NCI-H1436 (cell line): ENCODE measurements around the gene ASIC5.
"Not testable (repeated sequence)": the region's sequence is repeated elsewhere in the genome, so short reads cannot be mapped to it uniquely, and the experiment has no call there.

Experiments used
- DNase-seq: peaks from one replicate; lab custom pipeline; 2025; lab: John Stamatoyannopoulos, UW

The ASIC5 gene

GRCh38 chr4:155799794-155800123 lies 66.3 kb downstream of the ASIC5 start:
- DNase-seq: no peak

GRCh38 chr4:155799116-155799793 lies 66.8 kb downstream of the ASIC5 start:
- no peak for DNase-seq

DNA sequence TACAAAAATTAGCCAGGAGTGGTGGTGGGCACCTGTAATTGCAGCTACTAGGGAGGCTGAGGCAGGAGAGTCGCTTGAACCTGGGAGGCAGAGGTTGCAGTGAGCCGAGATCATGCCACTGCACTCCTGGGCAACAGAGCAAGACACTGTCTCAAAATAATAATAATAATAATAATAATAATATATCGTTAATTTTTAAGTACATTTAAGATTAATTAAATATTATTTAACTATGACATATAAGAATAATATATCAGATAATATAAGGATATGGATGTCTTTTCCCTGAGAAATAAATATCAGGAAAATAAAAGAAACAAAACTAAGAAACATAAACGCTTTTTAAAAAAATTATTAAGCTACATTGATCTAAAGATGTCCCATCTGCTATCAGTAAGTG lies 68.5 kb downstream of the ASIC5 start:
- DNase-seq: not testable (repeated sequence)

- no peak for DNase-seq
These were observed 70.1 kb downstream of the ASIC5 start for GRCh38 chr4:155795991-155796390.

- DNase-seq: no peak
These were observed 71.4 kb downstream of the ASIC5 start for GRCh38 chr4:155794589-155795236.

DNA sequence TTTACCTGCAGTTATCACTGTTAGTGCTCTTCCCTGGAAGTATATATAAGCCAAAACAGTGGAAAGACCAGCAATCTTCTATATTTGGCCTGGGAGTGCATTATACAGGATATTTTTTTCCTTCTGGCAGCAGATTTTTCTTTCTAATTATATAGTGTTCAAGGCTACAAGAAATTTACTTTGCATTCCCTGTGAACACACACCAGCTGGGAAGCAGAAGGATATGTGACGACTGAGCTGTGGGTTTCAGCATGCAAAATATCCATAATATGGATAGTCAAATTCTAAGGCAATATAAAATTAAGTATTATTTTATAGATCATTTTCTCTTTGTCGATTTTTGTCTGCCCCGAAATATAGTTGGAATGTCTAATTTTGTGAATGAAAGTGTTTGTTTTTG lies 76.1 kb downstream of the ASIC5 start:
- no peak for DNase-seq

GRCh38 chr4:155789391-155789790 lies 76.7 kb downstream of the ASIC5 start:
- no peak for DNase-seq

DNA sequence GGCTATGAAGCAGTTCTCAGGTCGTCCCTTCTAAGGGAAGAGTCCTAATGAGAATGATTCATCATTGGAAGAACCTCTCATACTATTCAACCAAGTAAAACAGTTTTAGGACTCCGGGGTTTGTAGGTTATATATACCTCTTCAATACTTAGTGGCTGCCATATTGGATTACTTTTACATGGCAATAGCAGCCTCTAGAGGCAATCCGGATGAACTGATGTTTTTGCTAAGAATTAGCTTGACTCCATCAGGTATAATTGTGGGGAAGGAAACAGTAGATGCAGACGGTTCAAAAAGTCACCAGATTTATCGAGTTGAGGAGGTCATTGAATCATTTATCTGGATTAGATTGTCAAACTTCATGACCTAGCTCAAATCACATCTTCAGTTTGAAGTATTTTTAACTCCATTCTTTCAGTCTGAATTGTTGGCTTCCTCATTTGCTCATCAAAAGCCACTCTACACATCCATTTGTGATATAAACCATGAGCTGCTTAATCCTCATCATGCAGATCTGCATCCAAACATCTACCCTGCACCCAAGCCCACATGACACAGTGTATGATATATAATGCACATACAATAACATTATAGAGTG lies 78.9 kb downstream of the ASIC5 start:
- no peak for DNase-seq

DNA sequence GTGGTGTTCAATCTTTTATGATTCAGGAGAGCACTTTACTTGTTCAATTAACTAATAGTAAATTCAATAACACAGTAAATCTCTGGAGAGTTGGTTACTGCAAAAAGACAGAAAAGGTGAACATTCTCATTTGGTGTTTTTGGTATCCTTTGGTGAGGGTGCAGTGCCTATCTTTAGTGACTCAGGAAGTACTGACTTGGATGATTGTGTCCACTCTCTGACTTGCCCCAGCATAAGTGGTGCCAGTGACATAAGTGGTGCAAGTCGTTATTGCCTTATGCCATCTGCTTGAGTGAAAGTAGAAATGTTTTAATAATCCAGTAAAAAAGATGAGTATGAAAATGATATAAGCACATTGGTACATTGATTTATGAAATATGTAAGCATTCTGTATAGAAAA lies 80.2 kb downstream of the ASIC5 start:
- no peak for DNase-seq

DNA sequence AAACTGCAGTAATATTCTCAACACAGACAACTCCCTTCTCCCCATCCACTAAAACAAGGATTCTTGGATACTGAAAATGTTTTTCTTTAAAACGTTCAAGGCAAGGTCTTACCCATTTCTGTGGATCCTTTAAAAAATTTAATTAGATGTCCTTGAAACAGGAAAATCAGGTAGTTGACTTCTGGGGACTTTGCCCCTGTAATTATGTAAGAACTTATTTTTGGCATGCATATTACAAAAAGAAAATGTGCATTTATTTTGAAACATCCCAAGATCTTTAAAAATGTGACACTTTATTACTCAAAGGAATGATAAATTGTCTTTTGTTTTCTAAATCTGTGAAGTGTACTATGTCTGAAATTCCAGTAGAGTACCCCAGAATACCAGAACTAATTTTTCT lies 81.4 kb downstream of the ASIC5 start:
- no peak for DNase-seq

DNA sequence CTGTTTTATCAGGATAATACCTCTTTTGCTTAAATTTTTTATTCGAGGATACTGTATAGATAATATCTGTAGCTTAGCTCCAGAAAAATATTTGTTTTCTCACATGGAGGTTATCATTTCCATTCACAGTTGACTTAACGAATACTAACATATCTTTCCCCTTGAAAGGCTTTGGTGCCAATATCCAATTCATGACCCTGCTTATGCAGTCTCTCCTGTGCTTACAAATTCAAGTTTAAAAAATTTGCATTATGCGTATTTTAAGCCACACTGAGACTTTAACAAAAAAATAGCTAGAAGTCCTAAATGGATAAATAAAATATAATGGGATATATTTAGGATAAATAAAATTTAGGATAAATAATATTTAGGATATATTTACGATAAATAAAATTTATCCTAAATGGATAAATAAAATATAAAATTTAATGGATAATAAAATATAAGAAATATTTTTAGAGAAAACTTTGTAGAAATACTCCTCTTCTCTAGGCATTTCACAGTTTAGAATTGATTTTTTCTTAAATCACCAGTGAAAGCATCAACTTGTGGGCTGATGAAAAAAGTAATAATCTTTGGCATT lies 84.7 kb downstream of the ASIC5 start:
- no peak for DNase-seq

DNA sequence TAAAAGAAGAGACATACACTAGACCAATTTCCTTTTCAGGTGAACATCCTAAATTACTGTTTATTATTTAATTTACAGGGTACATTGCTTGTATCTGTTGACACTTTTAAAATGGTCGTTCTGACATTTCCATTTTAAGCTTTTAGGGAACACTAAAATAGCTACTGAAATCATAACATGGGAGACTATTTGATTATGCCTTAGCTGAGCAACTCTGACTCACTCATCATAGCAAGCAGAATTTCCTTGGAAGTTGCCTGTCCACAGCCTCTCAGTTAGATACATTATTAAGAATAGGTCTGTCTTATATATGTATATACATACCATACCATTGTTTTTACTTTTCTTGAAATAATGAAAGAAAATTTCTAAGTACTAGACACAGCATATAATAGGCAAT lies 85.3 kb downstream of the ASIC5 start:
- DNase-seq: no peak
